HG03520 (cell line): ENCODE data around the gene ZNF626.
A peak's percentile ranks its signal among the peaks of the same experiment; 100 is the strongest.
"Not testable (repeated sequence)": the region's sequence is repeated elsewhere in the genome, so short reads cannot be mapped to it uniquely, and the experiment has no call there.

ENCODE experiments used
- ATAC-seq: cut with Tn5 transposase; IDR thresholded peaks from one replicate; pipeline ENCODE4 v1.9.1; 2021; ENCODE audit warnings: mild to moderate bottlenecking, moderate library complexity; ENCODE audit not compliant: unreplicated experiment

ZNF626 gene

DNA sequence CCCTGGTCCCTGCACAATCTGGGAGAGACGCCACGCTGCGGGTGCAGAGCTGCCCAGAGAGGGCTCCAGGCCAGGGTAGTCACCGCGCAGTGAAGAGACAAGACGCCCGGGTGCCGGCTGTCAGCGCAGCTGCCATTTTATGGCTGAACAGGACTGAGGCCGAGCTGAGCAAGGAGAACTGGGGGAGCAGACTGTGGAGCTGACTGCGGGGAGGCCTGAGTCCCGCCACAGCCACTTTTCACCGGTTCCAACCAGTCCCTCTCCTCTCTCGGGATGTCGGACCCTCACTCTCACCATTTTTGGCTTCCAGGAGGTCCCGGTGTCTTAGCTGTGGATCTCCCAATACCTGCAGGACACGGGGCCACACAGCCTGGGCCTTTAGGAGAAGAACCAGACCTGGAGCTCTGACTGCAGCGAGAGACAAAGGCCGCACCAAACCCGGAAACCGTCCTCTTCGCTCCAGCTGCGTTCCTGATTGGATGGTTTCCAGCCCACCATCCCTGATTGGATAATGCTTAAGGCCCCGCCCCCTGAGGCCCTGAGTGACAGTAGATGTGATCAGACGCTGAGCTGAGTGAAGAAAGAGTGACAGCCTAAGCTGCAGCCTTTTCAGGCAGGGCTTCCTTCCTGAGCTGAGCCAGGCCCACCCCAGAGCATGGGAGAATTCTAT, at the start of gene ZNF626:
Gene ZNF626 (minus strand): TSS at position 422 of the 670 bp plus-strand sequence. CDS start 125 bp downstream, at position 297.
- peak; percentile 90 for ATAC-seq

DNA sequence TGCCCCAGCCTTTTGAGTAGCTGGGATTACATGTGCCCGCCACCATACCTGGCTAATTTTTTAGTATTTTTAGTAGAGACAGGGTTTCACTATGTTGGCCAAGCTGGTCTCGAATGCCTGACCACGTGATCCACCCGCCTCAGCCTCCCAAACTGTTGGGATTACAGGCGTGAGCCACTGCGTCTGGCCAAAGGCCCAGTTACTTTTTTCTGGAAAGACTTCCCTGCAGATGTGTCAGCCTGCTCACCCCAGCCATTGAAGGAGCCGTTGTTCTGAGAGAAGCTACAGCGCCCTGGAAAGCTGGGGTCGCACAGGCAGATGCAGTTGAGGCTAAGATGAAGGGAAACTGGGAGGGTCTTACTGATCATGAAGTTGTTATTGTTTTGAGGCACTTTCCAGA, 7.9 kb upstream of the ZNF626 start:
- ATAC-seq: no peak

DNA sequence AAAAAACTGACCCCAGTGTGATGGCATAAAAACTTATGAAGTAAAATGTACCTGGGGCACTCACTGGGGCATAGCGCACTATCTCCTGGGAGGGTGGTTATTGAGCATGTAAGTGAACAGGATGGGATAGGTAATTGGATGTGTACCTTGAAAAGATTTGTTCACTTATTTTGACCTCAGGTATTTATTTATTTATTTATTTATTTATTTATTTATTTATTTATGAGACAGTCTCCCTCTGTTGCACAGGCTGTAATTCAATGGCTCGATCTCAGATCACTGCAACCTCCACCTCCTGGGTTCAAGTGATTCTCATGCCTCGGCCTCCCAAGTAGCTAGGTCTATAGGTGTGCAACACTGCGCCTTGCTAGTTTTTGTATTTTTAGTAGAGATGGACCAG, 5.9 kb upstream of the ZNF626 start:
- ATAC-seq: no peak

DNA sequence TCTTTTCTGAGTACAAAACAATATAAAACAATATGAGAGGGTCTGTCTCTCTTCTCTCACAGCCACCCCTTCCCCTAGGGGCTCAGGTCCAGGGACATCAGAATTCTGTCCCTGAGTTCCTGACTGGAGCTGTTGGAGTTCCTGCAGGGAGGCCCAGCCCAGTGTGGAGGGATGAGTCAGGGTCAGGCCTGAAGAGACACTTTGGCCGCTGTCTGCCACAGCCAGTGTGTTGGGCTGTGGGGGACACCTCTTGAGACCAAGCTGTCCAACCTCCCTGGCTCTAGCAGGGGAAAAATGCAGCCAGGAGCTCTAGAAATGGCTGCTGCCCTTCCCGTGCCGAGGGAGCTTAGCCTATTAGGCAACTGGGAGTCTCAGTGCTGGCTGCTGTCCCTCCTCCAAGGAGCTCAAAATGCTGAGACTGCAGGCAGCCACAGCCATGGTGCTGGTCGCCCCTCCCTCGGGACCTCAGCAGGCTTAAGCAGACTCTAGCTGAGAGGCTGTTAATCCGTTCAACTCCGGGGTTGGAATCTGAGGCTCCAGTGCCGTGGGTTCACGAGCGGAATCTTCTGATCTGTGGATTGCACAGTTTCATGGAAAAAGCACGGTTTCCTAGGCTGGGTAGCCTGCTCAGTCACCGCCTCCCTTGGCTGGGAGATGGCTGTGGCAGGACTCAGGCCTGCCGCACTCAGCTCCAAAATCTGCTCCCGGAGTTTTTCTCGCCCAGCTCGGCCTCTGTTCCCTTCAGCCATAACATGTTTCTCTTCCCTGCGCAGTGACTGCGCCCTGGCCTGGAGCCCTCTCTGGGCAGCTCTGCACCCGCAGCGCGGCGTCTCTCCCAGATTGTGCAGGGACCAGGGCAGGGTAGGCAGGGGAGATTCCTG, 3.8 kb upstream of the ZNF626 start:
- ATAC-seq: no peak

DNA sequence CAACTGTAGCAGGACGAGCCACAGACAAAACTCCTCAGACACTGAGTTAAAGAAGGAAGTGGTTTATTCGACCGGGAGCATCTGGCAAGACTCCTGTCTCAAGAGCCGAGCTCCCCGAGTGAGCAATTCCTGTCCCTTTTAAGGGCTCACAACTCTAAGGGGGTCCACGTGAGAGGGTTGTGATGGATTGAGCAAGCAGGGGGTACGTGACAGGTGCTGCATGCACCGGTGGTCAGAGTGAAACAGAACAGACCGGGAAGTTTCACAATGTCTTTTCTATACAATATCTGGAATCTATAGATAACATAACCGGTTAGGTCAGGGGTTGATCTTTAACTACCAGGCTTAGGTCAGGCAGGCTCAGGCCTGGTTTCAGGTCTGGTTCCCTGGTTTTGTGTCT, 3.1 kb upstream of the ZNF626 start:
- not testable (repeated sequence) for ATAC-seq

DNA sequence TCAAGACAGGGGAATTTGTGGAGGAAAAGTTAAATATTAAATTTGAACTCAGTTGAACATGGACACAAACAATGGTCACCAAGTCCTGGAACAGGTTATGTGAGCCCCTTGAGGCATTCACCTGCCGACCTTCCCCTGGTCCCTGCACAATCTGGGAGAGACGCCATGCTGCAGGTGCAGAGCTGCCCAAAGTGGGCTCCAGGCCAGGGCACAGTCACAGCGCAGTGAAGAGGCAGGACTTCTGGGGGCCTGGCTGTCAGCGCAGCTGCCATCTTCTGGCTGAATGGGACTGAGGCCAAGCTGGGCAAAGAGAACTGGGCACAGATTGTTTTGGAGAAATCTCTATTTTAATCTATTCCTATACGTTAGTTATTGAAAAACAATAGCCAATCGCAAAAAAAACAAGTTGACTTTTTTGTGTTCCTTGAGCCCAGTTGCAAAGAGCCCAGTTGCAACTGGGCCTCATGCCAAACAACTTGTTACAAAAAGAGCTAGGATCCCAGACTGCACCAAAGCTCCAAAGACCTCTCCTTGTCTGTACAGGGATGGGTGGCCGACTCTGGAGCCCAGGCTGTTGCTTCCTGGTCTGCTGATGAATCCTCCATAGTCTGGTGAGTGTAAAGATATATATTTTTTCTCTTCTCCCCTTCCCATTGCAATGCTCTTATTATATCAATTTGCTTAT, 1.2 kb upstream of the ZNF626 start:
- ATAC-seq: no peak

DNA sequence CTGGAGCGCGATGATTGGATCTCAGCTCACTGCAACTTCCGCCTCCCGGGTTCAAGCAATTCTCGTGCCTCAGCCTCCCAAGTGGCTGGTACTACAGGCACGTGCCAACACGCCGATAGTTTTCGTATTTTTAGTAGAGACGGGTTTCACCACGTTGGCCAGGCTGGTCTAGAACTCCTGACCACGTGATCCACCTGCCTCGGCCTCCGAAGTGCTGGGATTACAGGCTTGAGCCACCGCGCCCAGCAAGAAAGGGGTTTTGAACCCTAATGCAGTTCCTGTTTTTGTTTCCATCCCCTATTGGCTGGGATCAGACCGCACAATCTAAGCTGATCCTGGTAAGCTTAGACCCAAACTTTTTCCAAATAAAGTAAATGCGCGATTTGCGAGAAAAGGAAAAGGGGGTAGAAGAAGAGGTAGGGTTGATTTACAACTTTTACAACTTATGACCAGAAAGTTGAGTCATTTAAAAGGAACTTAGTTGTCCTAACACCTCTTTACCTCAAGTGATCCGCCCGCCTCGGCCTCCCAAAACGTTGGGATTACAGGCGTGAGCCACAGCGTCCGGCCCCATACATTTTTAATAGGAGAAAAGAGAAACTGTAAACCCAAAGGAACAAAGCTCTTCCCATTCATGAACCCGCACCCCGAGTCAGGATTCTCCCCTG, 764 bp downstream of the ZNF626 start:
- no peak for ATAC-seq

DNA sequence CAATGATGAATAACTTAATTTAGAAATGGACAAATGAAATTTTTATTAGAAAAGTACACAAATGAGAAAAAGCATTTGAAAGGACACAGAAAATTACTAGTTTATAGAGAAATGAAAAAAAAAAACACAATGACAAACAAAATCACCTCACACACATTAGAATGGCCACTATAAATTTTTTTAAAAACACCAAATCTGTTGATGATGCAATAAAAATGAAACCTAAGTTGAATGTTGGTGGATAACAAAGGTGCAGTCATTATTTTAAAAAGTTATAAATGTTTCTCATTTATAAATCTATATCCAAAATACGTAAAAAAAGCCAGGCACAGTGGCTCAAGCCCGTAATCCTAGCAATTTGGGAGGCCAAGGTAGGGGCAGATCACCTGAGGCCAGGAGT, 20.8 kb downstream of the ZNF626 start:
- no peak for ATAC-seq

DNA sequence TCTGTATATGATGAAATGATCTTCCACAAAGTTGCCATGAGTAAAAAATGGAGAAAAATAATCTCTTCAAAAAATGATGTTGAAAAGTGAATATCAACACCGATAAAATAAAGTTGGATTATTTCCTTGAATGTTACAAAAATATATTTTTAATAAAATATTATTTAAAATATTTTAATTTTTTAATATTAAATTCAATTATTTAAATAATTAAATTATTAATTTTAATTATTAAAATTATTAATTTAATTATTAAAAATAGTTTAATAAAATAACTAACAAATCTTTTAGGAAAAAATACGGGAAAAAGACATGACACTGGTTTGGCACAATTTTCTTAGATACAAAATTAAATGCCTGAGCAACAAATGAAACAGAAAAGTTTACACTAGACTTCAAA, 21.3 kb downstream of the ZNF626 start:
- no peak for ATAC-seq

DNA sequence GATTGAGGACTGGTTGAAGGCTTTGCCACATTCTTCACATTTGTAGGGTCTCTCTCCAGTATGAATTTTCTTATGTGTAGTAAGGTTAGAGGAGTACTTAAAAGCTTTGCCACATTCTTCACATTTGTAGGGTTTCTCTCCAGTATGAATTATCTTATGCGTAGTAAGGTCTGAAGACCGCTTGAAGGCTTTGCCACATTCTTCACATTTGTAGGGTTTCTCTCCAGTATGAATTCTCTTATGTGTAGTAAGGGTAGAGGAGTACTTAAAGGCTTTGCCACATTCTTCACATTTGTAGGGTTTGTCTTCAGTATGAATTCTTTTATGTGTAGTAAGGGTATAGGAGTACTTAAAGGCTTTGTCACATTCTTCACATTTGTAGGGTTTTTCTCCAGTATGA, 36.8 kb downstream of the ZNF626 start:
- ATAC-seq: not testable (repeated sequence)

DNA sequence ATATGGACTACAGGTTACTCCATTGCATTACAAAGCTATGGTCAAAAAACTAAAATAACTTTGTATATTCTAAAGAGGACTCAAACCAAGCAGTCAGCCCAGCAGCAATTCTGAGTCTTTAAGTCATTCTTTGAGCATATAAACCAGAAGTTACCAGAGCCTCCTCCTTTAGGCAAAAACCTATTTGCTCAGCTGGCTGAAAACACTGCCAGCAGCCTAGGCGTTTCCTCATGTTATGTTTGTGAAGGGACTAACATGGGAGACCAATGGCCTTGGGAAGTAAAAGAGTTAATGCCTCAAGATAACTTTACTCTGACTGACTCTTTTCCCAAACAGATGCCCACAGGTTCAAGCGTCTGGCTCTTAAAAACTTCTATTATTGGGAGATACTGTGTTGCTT, 45.3 kb downstream of the ZNF626 start:
- no peak for ATAC-seq

DNA sequence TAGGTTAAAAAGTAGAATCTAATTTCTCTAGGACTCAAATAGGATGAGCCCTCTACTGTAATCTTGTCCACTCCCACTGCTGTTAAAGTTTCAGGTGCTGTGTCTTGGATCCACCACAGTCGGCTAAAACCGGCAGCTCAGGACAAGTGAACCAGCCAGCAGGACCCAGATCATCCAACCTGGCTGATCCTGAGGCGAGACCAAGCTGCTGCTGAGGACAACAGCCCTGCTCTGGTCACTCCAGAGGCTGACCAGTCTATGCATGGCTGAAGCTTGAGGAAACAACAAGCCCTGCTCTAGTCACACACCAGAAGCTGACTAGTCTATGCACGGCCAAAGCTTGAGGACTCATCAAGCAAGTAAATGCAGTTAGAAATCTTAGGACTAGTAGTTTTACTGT, 46.4 kb downstream of the ZNF626 start:
- not testable (repeated sequence) for ATAC-seq

DNA sequence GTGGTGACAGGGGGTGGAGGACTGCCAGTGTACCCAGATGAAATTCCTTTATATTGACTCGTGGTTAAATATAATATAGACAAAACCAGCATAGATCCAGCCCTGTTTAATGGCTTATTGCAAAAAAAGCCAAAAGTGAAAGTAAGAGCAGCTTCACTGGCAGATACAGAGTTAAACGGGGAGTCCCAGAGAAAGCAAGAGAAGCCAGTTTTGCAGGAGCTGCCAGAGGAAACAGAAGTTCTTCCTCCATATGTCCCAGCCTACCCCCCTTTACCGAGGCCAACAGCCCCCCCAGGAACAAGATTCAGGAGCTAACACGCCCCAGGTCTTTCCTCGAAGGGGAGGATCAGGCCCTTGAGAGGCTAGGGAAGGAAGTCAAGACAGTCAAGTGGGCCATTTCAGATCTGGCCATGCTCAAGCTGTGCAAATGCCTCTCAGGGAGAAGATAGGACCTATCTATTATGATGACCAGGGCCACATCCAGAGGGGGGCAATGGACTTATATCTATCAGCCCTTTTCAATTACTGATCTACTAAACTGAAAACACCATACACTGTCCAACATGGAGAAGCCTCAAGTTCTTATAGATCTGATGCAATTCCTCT, 48.6 kb downstream of the ZNF626 start:
- ATAC-seq: no peak

DNA sequence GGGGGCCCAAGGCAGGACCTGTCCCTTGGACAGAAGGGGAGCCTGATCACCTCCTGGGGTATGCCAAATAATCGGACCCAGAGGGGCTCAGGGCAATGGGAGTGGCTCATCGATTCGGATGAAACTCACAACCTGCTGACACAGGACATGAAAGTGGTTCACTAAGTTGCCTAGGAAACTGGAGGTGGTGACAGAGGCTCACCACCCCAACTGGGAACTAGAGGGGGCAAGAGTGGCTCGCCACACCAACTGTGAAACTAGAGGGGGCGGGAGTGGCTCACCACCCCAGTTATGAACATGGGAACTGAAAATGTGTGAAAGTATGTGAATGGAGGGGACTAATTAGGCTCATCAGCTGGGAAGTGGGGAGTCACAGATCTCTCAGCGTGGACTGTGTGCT, 49.5 kb downstream of the ZNF626 start:
- no peak for ATAC-seq

DNA sequence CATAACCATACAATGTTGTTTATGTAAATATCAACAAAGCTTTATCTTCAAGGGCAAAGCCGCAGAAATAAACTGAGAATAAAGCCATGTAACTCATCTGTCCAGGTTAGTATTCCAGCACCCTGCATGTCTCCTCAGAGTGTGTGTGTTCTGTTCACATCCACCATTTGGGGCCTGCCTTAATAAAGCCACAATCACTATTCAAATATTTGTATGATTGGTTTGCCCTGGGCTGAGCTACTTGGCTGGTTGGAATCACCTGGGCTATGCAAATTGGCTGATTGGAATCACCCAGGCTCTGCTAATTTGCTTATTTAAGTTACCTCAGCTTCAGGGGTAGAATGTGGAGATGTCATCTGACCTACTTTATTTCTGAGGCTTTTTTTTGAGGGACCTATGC, 53.4 kb downstream of the ZNF626 start:
- no peak for ATAC-seq
